PC-3 (cell line): ENCODE data around the gene PRPSAP2.

Experiments used
- CTCF ChIP-seq: fragments of 300-600 bp; sonication (generic); conservative IDR thresholded peaks from 2 replicates; pipeline ENCODE4 v1.5.1; 2017; ENCODE audit warnings: antibody characterized with exemption, low read depth, mild to moderate bottlenecking, low read length
- EZH2 ChIP-seq: fragments of 300-600 bp; sonication (generic); IDR thresholded peaks from one replicate; pipeline ENCODE4 v1.6.1; 2017; ENCODE audit warnings: antibody characterized with exemption, mild to moderate bottlenecking, low read length; ENCODE audit not compliant: unreplicated experiment

GRCh38 chr17:18917506-18918032 lies 59.6 kb downstream of the PRPSAP2 start:
- TF ChIP-seq CTCF, result no peak
- no peak for TF ChIP-seq EZH2
